ENCODE measurements around the gene DLX6.

- TF ChIP-seq CTCF (IDR thresholded peaks at IDR 0.05) (no peak), ZFX (IDR thresholded peaks at IDR 0.05; ENCODE audit: borderline replicate concordance) (no peak)
Measured at GRCh38 chr7:97017192-97018125, 12.1 kb downstream of the DLX6 start.
